Activated naive CD4-positive, alpha-beta T cell treated with anti-CD3 and anti-CD28 coated beads, Interleukin-2, amount 50 U/mL, for 16 hours (primary cell): ENCODE measurements around the gene NSUN4.

ENCODE experiments used
- DNase-seq: peaks from one replicate; pipeline ENCODE4 v3.0.0-alpha.2; 2020

NSUN4 gene

GRCh38 chr1:46408356-46409062, 67.9 kb downstream of the NSUN4 start:
- no peak for DNase-seq

- no peak for DNase-seq
These were observed 68.4 kb downstream of the NSUN4 start for GRCh38 chr1:46409063-46409372.

- no peak for DNase-seq
These were observed 69.8 kb downstream of the NSUN4 start for GRCh38 chr1:46410156-46411009.

DNA sequence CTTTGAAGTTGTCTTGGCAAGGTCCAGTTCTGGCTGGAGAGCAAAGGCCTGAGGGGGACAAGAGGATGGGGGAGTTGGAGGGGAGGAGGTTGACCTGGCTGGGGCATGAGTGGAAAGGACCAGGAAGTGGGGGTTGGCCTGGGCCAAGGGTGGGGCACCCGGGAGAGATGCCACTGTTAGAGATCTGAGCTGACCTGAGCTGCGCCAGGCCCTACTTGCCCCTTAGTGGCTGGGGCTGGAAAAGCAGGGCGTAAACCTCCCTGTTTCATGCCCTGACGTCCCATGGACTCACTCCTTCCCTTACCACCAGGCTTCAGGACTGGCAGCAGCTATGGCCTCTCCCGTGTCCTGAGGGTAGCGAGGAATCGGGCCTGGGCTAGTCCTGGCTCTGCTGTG, 70.4 kb downstream of the NSUN4 start:
- no peak for DNase-seq
